ENCODE data around the gene ARF5.

DNA sequence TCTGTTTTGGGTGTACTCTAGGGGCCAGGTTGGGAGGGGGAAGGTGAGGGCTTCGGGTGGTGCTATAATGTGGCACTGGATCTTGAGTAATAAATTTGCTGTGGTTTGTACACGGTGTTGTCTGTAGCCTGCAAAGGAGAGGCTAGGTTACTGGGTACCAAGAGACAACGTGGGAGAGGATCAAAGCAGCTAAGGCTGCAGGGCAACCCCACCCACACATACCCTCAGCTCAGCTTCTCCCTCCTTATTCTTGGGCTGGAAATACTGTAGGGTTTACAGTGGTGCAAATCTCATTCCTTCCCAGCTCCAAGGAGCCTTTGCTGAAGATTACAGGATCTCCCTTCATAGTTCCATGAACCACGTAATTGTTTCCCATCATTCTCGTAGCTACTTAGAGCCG lies 3.4 kb downstream of the ARF5 start:
- TF ChIP-seq, protein P1, sequence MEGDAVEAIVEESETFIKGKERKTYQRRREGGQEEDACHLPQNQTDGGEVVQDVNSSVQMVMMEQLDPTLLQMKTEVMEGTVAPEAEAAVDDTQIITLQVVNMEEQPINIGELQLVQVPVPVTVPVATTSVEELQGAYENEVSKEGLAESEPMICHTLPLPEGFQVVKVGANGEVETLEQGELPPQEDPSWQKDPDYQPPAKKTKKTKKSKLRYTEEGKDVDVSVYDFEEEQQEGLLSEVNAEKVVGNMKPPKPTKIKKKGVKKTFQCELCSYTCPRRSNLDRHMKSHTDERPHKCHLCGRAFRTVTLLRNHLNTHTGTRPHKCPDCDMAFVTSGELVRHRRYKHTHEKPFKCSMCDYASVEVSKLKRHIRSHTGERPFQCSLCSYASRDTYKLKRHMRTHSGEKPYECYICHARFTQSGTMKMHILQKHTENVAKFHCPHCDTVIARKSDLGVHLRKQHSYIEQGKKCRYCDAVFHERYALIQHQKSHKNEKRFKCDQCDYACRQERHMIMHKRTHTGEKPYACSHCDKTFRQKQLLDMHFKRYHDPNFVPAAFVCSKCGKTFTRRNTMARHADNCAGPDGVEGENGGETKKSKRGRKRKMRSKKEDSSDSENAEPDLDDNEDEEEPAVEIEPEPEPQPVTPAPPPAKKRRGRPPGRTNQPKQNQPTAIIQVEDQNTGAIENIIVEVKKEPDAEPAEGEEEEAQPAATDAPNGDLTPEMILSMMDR (IDR thresholded peaks at IDR 0.05 in 4 of 5, conservative IDR thresholded peaks at IDR 0.05 in 1 of 5), result no peak
- no peak for TF ChIP-seq POLR2A (IDR thresholded peaks at IDR 0.05)
